COLO668 (cell line): ENCODE measurements around the gene DNAAF2.
"Not testable (repeated sequence)": the region's sequence is repeated elsewhere in the genome, so short reads cannot be mapped to it uniquely, and the experiment has no call there.

Experiments
- DNase-seq: peaks from one replicate; lab custom pipeline; 2025; ENCODE audit not compliant: unreplicated experiment; lab: John Stamatoyannopoulos, UW

DNAAF2 gene, protein sequence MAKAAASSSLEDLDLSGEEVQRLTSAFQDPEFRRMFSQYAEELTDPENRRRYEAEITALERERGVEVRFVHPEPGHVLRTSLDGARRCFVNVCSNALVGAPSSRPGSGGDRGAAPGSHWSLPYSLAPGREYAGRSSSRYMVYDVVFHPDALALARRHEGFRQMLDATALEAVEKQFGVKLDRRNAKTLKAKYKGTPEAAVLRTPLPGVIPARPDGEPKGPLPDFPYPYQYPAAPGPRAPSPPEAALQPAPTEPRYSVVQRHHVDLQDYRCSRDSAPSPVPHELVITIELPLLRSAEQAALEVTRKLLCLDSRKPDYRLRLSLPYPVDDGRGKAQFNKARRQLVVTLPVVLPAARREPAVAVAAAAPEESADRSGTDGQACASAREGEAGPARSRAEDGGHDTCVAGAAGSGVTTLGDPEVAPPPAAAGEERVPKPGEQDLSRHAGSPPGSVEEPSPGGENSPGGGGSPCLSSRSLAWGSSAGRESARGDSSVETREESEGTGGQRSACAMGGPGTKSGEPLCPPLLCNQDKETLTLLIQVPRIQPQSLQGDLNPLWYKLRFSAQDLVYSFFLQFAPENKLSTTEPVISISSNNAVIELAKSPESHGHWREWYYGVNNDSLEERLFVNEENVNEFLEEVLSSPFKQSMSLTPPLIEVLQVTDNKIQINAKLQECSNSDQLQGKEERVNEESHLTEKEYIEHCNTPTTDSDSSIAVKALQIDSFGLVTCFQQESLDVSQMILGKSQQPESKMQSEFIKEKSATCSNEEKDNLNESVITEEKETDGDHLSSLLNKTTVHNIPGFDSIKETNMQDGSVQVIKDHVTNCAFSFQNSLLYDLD

GRCh38 chr14:49634547-49635334, at the start of gene DNAAF2:
TSS of gene DNAAF2 (minus strand) at chr14:49635244. CDS start at chr14:49635149, 95 bp downstream.
- peak; percentile 84 for DNase-seq

GRCh38 chr14:49679271-49679670, 44.2 kb upstream of the DNAAF2 start:
- DNase-seq = no peak

GRCh38 chr14:49677643-49678042, 42.6 kb upstream of the DNAAF2 start:
- no peak for DNase-seq

DNA sequence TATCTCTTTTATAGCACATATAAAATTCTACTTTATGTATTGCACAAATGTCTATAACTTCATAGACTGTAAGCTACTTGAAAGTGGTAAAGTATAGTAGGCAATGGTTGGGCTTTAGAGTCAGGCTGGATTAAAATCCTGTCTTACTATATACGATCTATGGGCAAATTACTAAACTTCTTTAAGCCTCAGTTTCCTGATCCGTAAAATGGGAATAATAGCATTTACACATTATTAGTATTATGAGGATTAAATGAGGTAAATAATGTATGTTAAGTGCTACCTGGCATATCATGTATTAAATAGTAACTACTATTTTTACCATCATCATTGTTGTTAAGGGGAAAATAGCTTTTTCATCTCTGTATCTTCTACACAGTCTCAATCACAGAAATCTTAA, 38.5 kb upstream of the DNAAF2 start:
- DNase-seq = no peak

- no peak for DNase-seq
Measured at GRCh38 chr14:49670475-49670874, 35.4 kb upstream of the DNAAF2 start.

- peak; percentile 13 for DNase-seq
Measured at GRCh38 chr14:49659526-49660455, 24.7 kb upstream of the DNAAF2 start.

DNA sequence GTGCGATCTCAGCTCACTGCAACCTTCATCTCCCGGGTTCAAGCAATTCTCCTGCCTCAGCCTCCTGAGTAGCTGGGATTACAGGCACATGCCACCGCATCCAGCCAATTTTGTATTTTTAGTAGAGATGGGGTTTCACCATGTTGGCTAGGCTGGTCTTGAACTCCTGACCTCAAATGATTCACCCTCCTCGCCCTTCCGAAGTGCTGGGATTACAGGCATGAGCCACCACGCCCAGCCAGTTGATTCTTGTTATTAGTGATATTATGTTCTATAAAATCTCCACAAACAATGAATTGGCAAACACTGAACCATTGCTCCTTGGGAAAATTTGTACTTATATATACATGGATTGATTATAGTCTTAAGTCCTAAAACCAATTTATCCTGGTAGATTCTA, 22.5 kb upstream of the DNAAF2 start:
- not testable (repeated sequence) for DNase-seq

DNA sequence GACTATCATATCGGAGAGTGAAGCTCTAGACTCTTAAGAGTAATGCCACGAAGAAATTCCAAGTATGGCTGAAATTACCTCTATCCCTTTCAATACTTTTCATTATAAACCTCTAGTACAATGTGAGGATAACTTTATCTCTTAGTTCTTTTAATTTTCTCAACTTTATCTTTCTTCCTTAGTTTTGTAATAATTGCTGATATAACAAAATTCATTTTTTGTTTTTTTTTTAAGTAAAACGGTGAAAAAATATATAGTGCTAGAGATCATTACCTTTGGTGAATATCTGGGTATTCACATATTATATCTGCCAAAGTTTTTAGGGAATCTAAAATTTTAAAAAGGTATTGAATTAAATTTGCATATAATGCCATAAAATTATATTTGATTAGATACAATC, 19.5 kb upstream of the DNAAF2 start:
- no peak for DNase-seq

GRCh38 chr14:49653508-49653907, 18.5 kb upstream of the DNAAF2 start:
- no peak for DNase-seq

DNA sequence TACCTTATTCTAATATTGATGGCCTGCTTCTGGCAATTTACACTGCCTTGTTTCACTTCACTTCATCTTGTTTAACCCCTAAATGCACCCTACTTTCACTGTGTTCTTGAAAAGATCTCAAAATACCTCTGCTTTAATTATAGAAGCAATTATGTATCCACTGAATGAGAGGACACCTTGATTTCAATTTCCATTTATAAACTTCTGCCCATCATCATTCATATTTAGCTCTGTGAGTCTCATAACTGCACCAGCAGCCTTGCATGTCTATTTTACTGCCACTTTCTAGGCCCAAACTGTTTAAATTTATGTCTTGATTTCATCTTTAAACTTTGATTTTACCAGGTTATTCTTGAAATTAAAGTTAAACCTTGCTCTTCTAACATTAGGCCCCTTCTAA, 7.1 kb upstream of the DNAAF2 start:
- no peak for DNase-seq

DNA sequence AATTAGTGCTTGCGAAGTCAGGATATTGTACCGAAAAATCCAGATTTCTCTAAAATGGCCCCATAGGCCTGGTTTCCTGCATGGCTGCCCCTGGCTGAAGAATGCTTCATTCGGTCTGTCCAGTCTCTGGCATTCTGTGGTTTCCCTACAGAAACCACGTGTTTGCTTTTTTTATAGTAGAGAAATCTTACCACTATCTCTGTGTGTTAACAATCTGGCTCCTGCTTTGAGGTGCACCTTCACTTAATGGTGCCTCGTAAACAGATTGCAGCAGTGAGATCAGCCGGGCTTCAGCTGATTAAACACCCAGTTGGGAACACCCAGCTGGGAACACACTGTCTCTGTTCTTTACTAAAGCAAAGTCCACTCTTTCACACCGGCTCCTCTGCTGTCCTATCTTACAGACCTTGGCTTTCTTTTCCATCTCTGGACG, 6.7 kb upstream of the DNAAF2 start:
- peak; percentile 62 for DNase-seq

GRCh38 chr14:49640540-49641417, 5.7 kb upstream of the DNAAF2 start:
- no peak for DNase-seq

DNA sequence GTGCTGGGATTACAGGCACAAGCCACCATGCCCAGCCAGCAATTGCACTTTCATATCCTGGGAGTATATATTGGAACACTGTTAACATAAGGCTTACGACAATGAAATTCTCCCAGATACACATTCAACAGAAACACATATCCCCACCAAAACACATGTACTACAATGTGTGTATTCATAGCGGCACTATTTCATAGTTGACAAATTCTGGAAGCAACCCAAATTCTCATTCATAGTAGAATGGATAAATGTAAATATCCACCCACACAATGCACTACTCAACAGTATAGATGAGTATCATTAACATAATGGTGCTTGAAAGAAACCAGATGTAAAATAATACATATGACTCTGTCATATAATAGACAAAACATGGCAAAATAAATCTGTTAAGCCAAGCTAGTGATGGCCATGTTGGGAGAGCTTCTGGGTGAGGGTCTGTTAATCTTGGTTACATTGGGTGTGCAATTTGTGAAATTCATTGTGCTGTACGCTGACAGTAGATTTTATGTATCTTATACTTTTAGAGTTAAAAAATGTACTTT, 2.6 kb upstream of the DNAAF2 start:
- no peak for DNase-seq

GRCh38 chr14:49636866-49637265, 1.8 kb upstream of the DNAAF2 start:
- no peak for DNase-seq

GRCh38 chr14:49633640-49634546, 1.2 kb downstream of the DNAAF2 start:
- peak; percentile 98 for DNase-seq

DNA sequence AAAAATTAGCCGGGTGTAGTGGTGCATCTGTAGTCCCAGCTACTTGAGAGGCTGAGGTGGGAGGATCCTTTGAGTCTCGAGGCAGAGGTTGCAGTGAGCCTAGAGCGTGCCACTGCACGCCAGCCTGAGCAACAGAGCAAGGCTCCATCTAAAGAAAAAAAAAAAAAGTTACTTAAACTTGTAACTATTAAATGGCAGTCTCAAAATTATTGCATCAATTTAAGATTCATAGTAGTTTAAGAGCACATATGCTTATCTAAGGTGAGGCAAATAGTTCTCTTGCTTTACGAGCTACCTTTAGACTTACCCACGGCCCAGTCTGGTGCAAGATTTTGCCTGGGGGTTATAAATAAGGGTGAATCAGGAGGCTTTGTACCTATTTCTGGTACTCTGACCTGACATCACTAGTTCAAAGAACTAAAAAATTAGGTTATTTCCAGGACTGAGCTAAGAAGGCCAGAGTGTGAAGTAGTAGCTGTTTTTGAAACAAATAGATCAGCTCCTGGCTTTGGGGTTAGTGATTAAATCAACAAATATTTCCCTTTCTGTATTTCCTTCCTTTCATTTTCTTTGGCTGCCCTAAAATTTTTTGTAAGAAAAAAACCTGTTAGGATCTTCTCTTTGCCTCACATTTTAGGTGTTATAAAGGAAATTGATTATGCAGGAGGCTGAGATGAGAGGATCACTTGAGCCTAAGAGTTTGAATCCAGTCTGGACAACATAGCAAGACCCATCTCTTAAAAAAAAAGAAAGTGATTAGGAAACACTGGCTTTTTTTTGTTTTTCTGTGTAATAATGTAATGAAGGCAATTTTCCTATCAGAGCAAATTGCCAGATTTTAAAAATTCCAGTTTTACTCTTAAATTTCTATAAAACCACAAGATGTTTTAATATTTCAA, 10.9 kb downstream of the DNAAF2 start:
- DNase-seq = no peak

DNA sequence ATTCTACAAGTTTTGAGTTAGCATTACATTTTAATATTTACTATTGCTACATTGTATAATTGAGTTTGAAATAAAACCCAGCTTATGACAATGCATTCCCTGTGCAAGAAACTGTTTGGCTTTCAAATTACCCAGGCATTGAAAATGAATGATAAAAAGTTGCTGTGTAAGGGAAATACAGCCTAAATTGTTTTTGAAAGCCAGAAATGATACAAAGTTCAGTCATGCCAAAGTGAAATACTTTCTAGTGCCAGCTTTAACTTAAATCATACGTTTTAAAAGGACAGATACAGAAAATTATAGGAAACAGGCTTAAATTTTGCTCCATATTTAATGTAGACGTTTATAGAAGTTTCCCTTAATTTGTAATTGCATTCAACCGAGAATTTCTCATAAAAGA, 11.7 kb downstream of the DNAAF2 start:
- no peak for DNase-seq
